AG04450 (cell line): Measurements from ENCODE around the gene GRB2. TPM values are rescaled to one million over a fixed set of nuclear protein-coding genes. Genes with fewer than 3 reads are reported as not detected.
A peak's percentile ranks its signal among the peaks of the same experiment; 100 is the strongest.

Source experiments
- CTCF ChIA-PET: fragments of 300-600, 350-600 bp; formaldehyde crosslinking; extraction: SDS; loops from one replicate; lab custom pipeline; 2022; ENCODE audit warnings: antibody characterized with exemption, inconsistent platforms; lab: Charles Lee
- POLR2A ChIA-PET: fragments of 350-600 bp; formaldehyde crosslinking; extraction: SDS; loops from one replicate; lab custom pipeline; 2021; ENCODE audit warnings: antibody characterized with exemption, inconsistent platforms; lab: Yijun Ruan, JAX
- DNase-seq: peaks from one replicate; pipeline ENCODE4 v3.0.0-alpha.2; 2011; ENCODE audit warnings: low read depth, low spot score
- H3K27ac ChIP-seq: one replicate; pipeline ENCODE4 v1.5.1; 2012; ENCODE audit warnings: low read depth, low read length, control low read depth
- H3K27me3 ChIP-seq: one replicate; pipeline ENCODE4 v1.6.0; 2012; ENCODE audit warnings: low read length; ENCODE audit not compliant: control insufficient read depth, insufficient read depth
- H3K4me3 ChIP-seq: 2 replicates; pipeline ENCODE4 v1.5.1; 2011; ENCODE audit warnings: mild to moderate bottlenecking, low read depth, low read length, control low read depth
- H3K9me3 ChIP-seq: 2 replicates; pipeline ENCODE4 v1.5.1; 2012; ENCODE audit warnings: low read length; ENCODE audit not compliant: control insufficient read depth, insufficient read depth
- polyA plus RNA-seq: library from polyadenylated mRNA; depleted of rRNA; stranded (reverse); fragments of >200 nt; gene quantifications from 2 replicates; pipeline ENCODE4 v1.2.3, GENCODE V29; 2011; rRNA removed
- small RNA-seq: library from RNA; depleted of rRNA; stranded (forward); fragments of <200 nt; gene quantifications from one replicate; pipeline ENCODE3, GENCODE V24; 2012; ENCODE audit warnings: low read depth; ENCODE audit not compliant: insufficient read length
- TF ChIP-seq, protein P1 (sequence below): IDR thresholded peaks from 2 replicates; pipeline ENCODE4 v1.5.1; 2011; ENCODE audit warnings: low read depth, low read length, control low read depth, inconsistent platforms

GRB2 gene
- polyA plus RNA-seq, 1 experiment: 63.8 TPM

DNA sequence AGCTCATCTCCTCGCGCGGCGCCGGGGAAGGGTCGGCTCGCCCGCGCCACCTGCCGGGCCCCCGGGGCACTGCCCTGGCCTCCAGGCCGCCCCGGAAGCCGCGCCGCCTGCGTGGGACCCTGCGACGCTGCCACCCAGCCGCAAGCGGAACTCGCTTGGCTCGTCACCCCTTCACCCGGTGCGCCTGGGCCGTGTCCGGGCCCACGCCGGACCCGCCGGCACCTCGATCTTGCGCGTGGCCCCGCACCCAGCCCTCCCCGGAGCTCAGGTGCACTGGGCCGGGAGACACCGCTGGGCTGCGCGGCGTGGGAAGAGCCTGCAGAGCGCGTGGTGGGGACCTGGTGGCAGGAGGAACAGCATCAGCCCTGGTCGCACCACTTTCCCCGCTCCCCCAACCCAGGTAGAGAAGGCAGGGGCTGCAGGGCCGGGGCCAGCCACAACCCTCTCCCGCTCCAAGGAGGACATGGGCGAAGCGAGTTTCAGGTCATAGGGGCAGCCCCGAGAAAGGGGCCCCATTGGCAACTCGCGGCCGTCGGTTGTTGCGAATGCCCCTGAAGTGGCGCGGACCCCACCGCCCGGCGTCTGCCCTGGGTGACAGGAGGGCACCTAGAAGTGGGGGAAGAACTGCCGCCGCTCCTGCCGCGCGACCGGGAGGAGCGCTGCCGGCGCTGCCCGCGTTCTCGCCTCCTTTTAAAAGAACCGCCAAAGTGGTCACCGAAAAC is 134.1 kb downstream of the GRB2 start:
- POLR2A ChIA-PET: interaction anchor here (0.6 to 3.1 kb wide), 7 partner anchors 10 to 611 kb away, joined by 3 to 29 read pairs (median 4); partner anchors contain the start of genes GGA3, GRB2, MRPS7 and NUP85
- peak overlapping the region; percentile 68 for H3K4me3 ChIP-seq
- H3K27me3 ChIP-seq: no peaks in the 10 kb centered on the region
- TF ChIP-seq, protein P1, sequence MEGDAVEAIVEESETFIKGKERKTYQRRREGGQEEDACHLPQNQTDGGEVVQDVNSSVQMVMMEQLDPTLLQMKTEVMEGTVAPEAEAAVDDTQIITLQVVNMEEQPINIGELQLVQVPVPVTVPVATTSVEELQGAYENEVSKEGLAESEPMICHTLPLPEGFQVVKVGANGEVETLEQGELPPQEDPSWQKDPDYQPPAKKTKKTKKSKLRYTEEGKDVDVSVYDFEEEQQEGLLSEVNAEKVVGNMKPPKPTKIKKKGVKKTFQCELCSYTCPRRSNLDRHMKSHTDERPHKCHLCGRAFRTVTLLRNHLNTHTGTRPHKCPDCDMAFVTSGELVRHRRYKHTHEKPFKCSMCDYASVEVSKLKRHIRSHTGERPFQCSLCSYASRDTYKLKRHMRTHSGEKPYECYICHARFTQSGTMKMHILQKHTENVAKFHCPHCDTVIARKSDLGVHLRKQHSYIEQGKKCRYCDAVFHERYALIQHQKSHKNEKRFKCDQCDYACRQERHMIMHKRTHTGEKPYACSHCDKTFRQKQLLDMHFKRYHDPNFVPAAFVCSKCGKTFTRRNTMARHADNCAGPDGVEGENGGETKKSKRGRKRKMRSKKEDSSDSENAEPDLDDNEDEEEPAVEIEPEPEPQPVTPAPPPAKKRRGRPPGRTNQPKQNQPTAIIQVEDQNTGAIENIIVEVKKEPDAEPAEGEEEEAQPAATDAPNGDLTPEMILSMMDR: peak; percentile 44
- no peak for DNase-seq
- no peaks in the 10 kb centered on the region; the same call in 1 of the 2 replicates for H3K9me3 ChIP-seq
- H3K27ac ChIP-seq: no peak overlapping the region
- CTCF ChIA-PET: interaction anchor here (0.5 to 4.5 kb wide), 48 partner anchors 8 to 310 kb away, joined by 3 to 70 read pairs (median 4); partner anchors contain the start of genes GGA3, GRB2, MRPS7 and SLC25A19

DNA sequence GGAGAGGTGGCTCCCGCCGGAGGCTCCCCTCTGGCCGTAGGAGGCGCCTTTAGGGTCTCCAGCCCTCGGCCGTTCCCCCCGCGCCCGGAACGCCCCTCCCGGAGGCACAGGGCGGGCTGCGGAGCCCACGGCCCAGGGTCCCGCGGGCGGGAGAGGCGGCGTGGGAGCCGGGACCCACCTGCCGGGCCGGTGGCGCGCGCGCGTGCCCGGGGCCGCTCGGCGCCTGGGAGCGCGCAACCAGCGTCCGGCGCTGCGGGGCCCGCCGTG is 134.6 kb downstream of the GRB2 start, which contains the start of gene MIF4GD:
Gene MIF4GD, minus strand, starts transcription at position 266 of the 267 bp plus-strand sequence. CDS start 1,036 bp downstream, outside the sequence.
- no peaks in the 10 kb centered on the region for H3K27me3 ChIP-seq
- POLR2A ChIA-PET: interaction anchor here (0.6 to 3.1 kb wide), 8 partner anchors 9 to 612 kb away, joined by 3 to 29 read pairs (median 4); partner anchors contain the start of genes GGA3, GRB2, MRPS7 and NUP85
- peak within 1 kb of the TSS; percentile 78 for H3K4me3 ChIP-seq
- TF ChIP-seq, protein P1: no peak
- no peaks in the 10 kb centered on the region; the same call in 1 of the 2 replicates for H3K9me3 ChIP-seq
- CTCF ChIA-PET: interaction anchor here (0.5 to 4.5 kb wide), 46 partner anchors 9 to 310 kb away, joined by 3 to 70 read pairs (median 4); partner anchors contain the start of genes GGA3, GRB2, MRPS7 and SLC25A19
- H3K27ac ChIP-seq: peak within 1 kb of the TSS; percentile 57
- DNase-seq: no peak

DNA sequence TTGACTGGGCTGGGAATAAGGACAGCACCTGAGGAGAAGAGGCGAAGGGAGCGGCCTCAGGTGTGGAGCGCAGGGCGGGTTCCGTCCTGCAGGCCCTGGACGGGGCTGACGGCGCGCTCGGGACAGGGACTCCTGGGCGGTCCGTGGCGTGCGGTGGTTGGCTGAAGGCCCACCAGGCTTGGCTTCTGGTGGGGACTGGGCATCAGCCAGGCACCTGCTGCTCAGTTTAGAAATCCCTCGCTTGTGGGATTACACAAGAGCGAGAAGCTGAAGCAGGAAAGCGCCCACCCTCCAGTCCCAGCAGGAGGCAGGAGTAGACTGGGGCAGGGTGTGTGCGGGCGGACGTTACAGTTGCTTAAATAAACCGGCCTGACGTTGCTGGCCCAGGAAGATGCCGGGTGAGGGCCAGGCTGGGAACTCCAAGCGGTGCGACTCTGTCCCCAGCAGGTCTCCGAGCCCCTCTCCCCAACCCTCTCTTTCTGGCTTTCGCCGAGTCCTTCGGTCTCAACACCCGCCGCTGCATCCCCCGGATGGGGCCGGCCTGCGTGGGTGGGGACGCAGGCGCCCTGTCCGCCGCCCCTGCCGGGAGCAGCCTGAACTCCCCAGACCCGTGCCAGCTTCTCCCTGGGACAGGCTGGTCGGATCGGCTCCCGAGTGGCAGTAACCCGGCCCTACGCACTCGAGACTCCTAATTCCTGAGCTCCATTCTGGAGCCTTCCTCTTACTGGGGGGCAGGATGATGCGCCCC is 135.1 kb downstream of the GRB2 start:
- ChIA-PET POLR2A (interaction anchor here (0.6 to 3.1 kb wide), 9 partner anchors 9 to 612 kb away, joined by 3 to 29 read pairs (median 4); partner anchors contain the start of genes GGA3, GRB2, MRPS7 and NUP85), CTCF (interaction anchor here (0.5 to 4.5 kb wide), 47 partner anchors 9 to 309 kb away, joined by 3 to 70 read pairs (median 4); partner anchors contain the start of genes GGA3, GRB2, MRPS7 and SLC25A19)
- H3K27ac ChIP-seq: peak overlapping the region; percentile 57
- no peak for DNase-seq
- no peaks in the 10 kb centered on the region; the same call in 1 of the 2 replicates for H3K9me3 ChIP-seq
- TF ChIP-seq, protein P1: peak; percentile 53
- no peaks in the 10 kb centered on the region for H3K27me3 ChIP-seq
- H3K4me3 ChIP-seq: peak overlapping the region; percentile 78

DNA sequence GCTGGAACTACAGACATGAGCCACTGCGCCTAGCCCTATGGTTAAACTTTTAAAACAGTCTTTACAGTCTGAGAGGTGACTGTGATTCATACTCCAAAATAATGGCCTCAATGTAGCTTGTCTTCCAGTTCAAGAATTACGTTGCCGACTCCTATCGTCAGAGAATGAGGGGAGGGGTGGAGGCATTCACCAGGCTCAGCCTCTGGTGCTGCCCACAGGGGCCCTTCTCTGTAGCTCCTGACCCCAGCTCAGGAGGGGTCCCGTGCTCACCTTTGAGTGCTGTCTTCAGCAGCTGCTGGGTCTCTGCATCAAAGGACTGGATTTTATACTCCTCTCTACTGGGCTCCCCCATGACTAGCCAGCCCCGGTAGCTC is 135.6 kb downstream of the GRB2 start:
- Histone ChIP-seq H3K27me3 (no peaks in the 10 kb centered on the region), H3K4me3 (peak overlapping the region; percentile 78), H3K27ac (no peak overlapping the region), H3K9me3 (no peaks in the 10 kb centered on the region; the same call in 1 of the 2 replicates)
- ChIA-PET POLR2A (interaction anchor here (1.3 to 3.1 kb wide), 3 partner anchors 8 to 163 kb away, joined by 6 to 29 read pairs (median 24); partner anchors contain the start of genes GGA3, MRPS7 and SLC25A19), CTCF (interaction anchor here (0.5 to 4.5 kb wide), 9 partner anchors 9 to 146 kb away, joined by 3 to 70 read pairs (median 4); partner anchors contain the start of genes GGA3 and MRPS7)
- TF ChIP-seq, protein P1: no peak
- no peak for DNase-seq

Small RNAs within 50 kb of the gene (small RNA-seq; reads per million reads assigned to genes)
- gene MIR3678 (not detected), gene RF00019 (not detected), gene RNU6-938P (not detected)

Other genes starting within 250 kb of the GRB2 start
- gene SUMO2, start 222.7 kb downstream of the GRB2 start, polyA plus RNA-seq: 356 and 439 TPM in 2 replicates
- gene NUP85, start 200.0 kb downstream of the GRB2 start, polyA plus RNA-seq: 31.5 and 33.3 TPM in 2 replicates
- 25.0 and 25.8 TPM in 2 replicates for gene GGA3, start 144.1 kb downstream of the GRB2 start, polyA plus RNA-seq
- 53.8 and 62.6 TPM in 2 replicates for gene MRPS7, start 143.8 kb downstream of the GRB2 start, polyA plus RNA-seq
- 6.0 and 6.9 TPM in 2 replicates for gene MIF4GD, start 134.4 kb downstream of the GRB2 start, polyA plus RNA-seq
- 3.5 and 4.4 TPM in 2 replicates for gene SLC25A19, start 116.2 kb downstream of the GRB2 start, polyA plus RNA-seq
- gene TMEM94, start 51.0 kb upstream of the GRB2 start, polyA plus RNA-seq: 14.8 and 23.2 TPM in 2 replicates
- 1.9 and 2.8 TPM in 2 replicates for gene CASKIN2, start 109.9 kb upstream of the GRB2 start, polyA plus RNA-seq
- gene TSEN54, start 110.8 kb upstream of the GRB2 start, polyA plus RNA-seq: 8.8 and 10.9 TPM in 2 replicates
- gene LLGL2, start 120.0 kb upstream of the GRB2 start, polyA plus RNA-seq: 0.19 and 0.24 TPM in 2 replicates
- gene MYO15B, start 182.1 kb upstream of the GRB2 start, polyA plus RNA-seq: 0.52 and 0.79 TPM in 2 replicates
- not detected in 2 replicates for gene SMIM5, start 227.8 kb upstream of the GRB2 start, polyA plus RNA-seq